NT2/D1 (cell line): ENCODE data around the gene TSC2.

ENCODE experiments used
- SUZ12 ChIP-seq: IDR thresholded peaks from 2 replicates; pipeline ENCODE4 v1.6.1; 2011; ENCODE audit not compliant: insufficient read length, insufficient read depth; ENCODE audit errors: extremely low read depth
- YY1 ChIP-seq: IDR thresholded peaks from 2 replicates; pipeline ENCODE4 v1.6.1; 2011; ENCODE audit not compliant: insufficient read length, insufficient read depth
- ZNF274 ChIP-seq: IDR thresholded peaks from 2 replicates; pipeline ENCODE4 v1.6.1; 2011; ENCODE audit warnings: mild to moderate bottlenecking, low read depth, low read length

GRCh38 chr16:2024032-2024420, 23.8 kb upstream of the TSC2 start:
- no peak for TF ChIP-seq YY1
- TF ChIP-seq SUZ12 = no peak
- TF ChIP-seq ZNF274 = no peak
